HG03175 (cell line): Measurements from ENCODE around the gene HIVEP1.

Experiments
- ATAC-seq: cut with Tn5 transposase; IDR thresholded peaks from one replicate; pipeline ENCODE4 v1.9.1; 2021; ENCODE audit warnings: mild to moderate bottlenecking, moderate library complexity; ENCODE audit not compliant: unreplicated experiment

Gene HIVEP1

DNA sequence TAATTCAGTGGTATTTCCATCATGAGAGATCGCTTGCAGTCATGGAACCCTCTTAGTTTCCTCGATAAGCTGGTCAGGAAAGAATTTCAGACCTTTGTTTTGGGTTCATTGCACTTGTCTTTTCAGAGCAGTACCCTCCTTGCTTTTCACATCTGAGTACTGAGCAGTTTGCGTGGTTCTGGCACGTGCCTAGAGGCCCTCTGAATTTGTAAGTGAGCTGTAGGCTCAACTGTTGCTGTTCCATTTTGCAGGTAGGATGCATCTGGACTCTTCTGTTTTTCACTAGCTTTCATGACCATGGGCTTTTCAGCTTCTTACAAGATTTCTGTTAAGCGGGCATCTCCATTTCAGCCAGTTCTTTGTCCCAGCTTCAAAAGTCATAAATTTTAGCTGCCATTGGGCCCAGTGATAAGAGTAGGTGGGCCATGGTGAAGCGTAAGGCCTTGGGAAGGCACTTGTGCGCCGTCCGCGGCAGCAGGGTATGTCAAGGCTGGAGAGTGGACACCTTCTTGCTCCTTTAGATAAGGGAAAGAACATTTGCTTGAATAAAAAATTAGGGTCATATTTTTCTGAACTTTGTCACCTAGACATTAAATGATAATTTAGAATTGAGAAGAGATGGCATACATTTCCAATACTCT lies 35.8 kb downstream of the HIVEP1 start:
- ATAC-seq, result no peak

DNA sequence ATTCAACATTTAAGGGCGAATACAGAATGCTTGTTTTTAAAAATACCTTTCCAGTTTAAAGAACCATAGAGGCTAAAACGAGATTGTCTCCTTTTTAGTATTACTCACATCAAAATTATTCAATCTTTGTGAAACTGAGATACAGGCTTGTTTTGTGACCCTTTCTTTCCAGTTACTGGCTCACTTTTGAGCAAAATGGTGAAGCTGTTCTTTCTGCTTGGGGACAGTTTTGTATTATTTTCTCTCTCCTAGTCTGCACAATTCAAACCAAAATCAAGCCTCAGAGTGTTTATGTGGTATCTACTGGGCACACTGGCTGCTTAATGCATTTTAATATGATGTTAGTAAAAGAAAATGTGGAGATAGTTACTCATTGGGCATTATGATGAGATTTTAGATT lies 36.5 kb downstream of the HIVEP1 start:
- no peak for ATAC-seq

DNA sequence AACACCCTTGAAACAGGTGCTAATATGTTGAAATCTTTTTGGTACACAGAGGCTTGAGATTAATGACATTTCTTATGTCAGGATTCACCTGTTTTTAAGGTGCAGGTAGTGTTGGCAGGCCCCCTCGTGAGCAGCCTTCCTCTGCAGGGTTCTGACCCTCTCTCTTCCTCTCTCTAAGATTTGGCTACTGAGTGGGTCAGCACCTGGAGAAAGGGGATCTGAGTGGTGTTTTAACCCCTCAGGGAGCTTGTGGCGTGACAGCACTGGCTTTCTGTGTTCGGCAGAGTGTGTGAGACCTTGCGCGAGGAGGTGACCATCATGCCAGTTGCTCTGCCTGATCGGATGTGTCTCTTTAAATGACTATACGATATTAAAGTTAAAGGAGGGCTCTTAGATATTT lies 37.1 kb downstream of the HIVEP1 start:
- ATAC-seq, result peak; percentile 41

DNA sequence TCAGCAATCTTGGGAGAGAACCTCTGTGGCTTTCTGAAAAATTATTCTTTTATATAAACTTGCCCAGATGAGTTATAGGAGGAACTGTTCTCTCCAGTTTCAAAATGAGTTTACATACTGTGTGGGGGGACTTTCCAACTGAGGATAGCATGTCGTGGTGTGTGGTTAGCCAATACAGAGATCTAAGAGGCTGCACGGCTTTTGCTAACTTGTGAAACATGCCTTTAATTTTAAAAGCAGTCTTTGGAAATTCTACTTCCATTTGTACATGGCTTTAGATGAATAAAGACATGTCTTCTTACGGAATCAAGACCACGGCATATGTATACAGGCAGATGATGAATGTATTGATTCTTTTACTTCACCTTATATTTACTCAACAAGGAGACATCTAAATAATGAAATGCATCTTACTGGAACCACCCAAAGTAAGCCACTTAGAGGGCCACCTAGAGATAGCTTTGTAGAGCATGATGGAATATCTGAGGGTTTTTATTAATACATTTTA lies 39.8 kb downstream of the HIVEP1 start:
- ATAC-seq, result peak; percentile 84

DNA sequence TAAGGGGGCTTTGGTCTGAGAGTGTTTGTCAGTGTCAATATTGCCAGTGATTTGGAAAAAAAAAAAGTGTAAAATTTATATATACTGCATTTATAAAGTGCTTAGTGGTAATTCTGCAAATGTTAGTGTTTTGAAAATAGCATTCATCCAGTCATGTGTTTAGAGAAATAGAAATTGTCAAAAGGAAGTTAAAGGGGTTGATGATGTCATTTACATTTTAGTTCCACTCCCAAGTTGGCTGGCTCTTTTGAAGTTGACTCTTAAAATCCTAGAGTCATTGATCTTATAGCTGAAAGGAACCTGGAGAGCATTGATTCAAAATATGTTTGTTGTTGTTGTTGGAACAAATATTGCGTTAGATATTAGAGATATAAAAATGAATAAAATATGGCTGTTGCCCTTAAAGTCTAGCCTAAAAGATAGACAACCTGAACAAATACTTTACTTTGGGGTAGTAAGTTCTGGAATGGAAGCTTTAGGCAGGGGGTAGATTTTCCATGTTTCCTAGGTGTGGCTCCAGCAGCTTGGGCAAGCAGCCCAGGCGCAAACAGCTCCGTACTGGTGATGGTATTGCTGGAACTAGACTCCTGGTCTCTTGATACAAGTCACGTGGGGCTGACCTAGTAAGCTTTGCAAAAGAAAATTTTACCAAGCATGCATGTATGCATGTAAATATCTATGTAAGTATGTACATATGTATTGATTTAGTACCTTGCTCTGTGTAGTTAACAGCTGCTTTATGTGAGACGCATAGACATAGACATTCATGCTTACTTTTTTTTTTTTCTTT lies 46.3 kb downstream of the HIVEP1 start:
- no peak for ATAC-seq

DNA sequence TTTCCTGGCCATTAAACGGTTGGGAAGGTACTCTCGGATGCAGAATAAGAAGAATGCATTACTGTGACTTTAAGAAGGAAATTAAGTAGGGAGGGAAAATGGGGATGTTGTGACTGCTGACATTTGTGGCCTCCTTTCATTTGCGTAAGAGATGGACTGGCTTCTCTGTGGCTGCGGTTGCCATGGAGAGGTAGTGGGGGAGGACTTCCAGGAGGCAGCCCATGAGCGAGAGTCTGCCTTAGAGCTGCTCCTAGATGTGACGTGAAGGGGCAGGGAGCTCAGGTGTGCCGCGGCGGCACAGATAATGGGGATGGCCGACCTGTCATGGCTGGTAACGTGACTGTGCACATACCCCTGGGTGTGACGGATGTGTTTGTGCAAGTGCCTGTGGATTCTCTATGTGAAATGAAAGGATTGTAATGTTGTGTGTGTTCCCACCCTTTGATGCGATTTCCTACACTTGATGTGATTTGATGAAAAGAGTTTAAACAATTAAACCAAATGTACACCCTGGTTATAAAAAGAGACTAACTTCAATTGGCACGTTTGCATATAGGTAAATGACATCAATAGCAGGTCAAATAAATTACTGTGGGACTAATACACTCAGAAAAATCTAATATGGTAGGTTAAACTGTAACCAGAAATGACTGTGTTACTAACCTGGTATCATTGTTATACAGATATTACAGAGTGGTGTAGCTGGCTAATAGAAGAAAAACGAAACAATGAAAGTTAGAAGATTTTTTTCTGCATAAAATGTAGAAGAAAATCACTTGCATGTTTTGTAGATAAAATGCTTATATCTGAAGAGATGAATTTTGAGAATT lies 48.9 kb downstream of the HIVEP1 start:
- peak; percentile 88 for ATAC-seq

DNA sequence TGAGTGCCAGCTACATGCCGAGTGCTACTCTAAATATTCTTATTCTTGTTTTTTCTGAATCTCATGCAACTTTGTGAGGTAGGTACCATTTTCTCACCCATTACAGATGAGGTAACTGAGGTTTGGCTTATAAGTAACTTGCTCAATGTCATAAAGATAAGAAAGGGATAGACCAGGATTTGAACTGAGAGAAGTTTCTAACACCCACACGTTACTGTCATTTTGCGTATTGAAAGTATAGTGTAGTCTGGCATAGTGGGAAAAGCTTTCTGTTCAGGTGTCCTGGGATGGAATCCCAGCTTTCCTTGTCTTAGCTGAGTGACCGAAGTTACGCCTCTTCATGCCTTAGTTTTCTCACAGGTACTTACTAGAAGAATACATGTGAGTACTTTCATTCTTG lies 50.5 kb downstream of the HIVEP1 start:
- ATAC-seq, result no peak

DNA sequence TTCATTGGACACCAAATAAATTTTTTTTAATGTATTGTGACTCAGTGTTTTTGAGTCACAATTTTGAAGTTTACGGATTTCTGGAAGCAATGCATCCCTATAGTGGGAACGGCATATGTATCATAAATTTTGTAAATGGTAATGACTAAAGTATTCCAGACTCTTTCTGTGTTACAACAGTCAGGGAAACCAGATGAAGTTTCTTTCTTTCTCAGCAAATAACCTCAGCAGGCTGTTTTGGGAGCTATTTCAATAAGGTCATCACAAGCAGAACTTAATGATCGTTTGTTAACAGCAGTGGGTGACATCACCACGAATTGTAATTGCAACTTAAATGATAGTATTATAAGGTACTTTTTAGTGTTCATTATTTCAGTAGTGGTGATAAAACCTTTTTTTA lies 52.0 kb downstream of the HIVEP1 start:
- ATAC-seq, result no peak

DNA sequence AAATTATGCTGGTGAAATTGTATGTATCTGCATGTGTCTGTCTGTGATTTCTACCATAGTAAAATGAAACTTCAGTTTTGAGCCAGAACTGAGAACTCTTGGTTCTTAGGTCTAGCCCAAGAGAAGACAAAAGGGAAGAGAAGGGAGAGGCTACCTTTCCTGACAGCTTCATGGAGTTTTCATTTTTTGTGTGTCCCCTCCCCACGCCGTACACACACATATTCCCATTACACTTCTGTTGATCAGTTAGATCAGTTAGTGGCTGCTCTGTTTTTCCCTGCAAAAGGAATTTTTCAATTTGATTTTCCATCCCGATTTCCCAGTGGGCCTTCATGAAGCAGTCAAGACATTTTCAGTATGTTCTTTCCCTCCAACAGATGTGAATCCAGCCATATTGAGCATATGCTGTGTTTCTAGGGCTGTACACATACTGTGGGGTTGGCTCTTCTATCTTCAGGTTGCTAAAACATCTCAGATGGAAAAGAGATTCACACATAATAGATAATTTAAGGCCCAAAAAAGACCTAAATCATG lies 52.5 kb downstream of the HIVEP1 start:
- no peak for ATAC-seq

DNA sequence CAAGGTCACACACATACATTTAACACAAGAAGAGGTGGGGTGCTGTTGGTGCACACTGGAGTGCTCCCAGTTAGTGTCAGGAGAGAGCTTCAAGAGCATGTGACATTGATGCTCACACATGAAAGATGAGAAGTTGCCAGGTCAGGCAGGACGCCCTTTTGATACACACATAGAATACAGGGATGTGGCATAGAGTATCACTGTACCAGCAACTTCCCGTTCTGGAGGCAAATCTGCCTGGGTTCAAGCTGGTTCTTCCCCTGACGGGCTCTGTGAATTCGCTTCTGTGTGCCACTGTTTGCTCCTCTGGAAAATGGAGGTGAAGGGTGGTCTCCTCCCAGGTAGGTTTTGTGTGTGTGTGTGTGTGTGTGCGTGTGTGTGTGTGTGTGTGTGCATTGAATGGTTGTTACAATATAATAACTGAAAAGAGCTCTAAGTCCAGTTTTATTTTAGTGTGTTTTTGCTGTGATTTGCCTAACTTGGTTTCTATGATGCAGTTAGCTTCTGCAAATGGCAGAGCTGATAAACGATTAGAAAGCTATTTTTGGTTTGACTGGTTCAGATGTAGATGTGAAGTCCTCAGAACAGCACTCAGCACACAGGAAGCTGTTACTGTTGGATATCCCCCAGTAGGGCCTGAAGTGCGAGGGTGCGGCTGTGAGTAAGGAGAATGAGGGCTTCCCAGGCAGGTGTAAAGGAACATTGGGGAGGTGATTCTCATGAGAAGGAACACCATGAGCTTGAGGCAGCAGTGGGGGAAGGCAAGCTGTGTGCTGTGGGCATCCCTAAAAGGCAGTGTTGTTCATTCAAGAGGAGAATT lies 53.4 kb downstream of the HIVEP1 start:
- peak; percentile 41 for ATAC-seq

DNA sequence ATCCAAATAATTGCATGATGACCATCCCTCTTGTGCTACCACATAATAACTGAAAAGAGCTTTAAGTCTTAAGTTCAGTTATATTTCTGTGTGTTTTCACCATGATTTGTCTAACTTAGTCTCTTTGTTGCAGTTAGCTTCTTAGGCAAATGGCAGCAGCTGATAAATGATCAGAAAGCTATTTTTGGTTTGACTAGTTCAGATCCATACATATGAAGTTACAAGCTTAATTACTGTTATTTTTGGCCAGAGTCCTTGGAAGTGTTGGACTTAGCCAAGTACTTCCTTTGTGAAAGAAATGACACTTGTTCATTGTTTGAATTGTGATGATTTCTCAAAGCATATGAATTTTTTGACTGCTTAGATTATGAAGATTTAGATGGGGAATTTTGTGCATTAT lies 54.2 kb downstream of the HIVEP1 start:
- no peak for ATAC-seq

DNA sequence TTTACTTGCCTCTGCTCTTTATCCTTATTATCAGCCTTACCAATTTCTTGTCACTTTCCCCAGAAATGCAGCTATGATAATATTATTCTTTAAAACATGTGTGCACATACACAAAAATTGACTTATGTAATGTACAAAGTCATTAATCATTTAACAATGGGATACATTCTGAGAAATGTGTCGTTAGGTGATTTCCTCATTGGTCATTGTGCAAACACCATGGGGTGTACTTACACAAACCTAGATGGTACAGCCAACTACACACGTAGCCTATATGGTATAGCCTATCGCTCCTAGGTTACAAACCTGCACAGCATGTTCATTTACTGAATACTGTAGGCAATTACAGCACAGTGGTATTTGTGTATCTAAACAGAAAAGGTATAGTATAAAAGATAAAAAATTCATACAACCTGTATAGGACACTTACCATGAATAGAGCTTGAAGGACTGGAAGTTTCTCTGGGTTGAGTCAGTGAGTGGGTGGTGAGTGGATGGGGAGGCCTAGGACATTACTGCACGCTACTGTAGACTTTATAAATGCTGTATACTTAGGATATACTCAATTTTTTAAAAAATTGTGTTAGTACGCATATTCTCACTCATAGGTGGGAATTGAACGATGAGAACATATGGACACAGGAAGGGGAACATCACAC lies 56.9 kb downstream of the HIVEP1 start:
- no peak for ATAC-seq

DNA sequence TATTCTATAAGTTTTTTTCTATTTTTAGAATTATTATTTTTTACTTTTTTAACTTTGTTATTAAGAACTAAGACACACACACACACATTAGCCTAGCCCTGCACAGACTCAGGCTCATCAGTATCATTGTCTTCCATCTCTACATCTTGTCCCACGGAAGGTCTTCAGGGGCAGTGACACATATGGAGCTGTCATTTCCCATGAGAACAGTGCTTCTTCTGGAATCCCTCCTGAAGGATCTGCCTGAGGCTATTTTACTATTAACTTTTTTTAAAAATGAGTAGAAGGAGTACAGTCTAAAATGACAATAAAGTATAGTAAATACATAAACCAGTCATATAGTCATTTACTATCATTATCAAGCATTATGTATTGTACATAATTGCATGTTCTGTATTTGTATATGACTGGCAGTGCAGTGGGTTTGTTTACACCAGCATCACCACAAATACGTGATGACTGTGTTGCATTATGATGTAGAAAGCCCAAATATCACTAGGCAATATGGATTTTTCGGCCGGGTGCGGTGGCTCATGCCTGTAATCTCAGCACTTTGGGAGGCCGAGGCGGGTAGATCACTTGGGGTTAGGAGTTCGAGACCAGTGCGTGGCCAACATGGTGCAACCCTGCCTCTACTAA lies 57.9 kb downstream of the HIVEP1 start:
- ATAC-seq, result no peak

DNA sequence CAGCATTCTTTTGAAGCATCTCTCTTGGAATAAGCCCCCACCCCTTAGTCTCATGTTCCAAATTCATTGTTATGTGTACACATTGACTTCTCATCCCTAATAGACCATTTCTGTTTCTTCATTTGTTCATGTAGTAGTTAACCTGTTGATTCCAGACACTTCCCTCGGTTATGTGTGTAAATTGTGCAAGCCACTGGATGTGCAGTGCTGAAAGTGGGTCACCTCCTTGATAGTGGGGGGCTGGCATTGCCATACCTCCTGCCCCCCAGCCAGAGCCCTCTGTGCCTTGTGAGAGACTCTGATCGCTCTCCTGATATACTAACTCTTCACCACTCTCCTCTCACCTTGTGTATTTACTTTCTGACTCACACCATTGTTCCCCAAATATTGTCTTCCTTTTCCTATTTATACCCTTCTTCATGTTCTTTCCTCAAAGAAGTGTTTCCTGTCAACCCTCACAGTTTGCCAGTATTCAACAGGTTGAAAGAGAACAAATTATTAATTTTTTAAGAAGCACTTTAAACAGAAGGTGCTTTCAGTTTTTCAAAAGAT lies 59.0 kb downstream of the HIVEP1 start:
- no peak for ATAC-seq

DNA sequence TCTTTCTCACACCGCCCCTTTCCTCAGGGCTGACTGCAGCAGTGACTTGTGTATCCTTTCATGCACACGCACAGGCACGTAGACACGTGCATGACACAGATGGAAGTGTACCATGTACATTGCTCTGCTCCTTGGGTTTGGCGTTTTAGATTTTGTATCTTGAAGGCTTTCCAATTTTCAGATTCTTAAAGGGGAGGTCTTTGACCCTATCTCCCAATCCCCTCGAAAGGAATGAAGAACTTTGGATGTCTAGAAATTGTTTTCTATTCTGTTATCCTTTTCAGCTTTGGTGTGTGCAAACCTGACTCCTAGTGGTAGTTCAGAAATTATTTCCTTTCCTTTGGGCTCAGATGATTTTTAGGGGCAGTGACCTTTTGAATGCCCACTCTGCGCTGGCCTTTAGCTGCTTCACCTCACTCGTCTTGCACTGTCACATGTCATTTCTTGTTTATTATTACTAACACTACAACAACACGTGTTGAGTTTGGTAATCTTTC lies 63.0 kb downstream of the HIVEP1 start:
- ATAC-seq, result no peak

DNA sequence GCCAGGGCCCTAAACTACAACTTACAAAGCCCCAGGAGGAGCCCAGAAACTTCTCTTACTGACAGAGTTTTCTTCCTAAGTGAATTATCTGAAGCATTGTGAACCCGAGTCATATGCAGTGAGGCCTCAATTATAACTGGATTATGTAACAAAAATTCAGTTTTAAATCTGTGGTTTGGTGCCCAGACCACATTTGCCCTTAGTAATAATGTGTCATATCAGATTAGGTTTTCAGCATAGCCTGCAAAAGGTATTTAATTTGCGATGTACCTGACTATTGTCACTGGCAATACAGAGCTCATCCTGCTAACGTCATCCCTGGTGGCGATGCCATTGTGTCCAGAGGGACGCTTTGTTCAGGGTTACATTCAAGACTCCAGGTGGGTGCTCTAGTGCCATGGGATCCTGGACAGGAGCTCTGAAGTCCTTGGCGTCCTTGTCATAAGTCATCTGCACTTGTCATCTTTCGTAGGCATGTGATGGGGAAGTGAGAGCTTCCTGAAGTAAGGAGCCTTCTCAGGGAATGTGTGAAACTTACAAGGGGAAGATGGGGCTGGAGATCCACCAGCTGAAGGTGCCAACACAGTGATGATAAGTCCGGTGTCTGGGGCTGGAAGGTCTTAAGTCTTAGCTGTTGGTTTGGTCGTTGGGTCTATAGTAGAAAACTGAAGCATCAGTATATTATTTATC lies 65.1 kb downstream of the HIVEP1 start:
- ATAC-seq, result no peak

DNA sequence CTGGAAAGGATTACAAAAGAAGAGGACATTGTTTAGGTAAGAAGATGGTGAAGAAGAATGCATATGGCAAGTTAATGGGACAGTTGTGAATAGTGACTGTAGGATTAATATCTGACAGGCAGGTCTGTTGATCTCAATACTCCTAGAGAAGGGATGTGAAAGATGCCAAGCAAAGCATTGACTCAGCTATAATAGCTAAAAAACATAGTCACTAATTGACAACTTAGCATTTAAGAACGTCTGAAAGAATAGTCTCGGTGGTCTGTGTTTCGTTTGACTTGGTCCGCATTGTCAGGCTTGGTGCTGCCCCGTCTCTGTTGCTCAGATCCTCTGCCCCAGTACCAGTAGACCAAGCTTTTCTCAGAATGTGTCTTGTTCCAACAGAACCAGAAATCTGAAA lies 65.9 kb downstream of the HIVEP1 start:
- ATAC-seq, result no peak

DNA sequence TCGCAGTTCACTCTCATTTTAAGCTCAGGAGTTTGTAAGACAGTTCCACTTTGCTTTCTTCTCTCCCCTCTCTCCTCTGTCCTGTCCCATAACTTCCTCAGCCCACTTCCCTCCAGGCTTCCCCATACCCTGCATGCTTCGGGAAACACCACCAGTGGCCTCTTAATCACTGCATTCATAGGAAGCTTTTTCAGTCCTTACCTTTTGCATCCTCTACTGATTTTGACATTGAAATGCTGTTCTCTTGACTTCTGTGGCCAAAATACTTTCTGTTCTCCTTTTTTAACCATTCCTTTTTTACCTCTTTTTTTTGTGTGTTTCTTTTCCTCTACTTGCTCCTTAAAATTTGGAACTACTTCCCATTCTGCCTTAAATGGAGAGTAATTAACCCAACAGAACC lies 69.7 kb downstream of the HIVEP1 start:
- no peak for ATAC-seq
